Activated T-helper 17 cell treated with anti-CD3 and anti-CD28 coated beads, Interleukin-2, amount 50 U/mL, for 72 hours (primary cell): ENCODE measurements around the gene COX10. TPM values are rescaled to one million over a fixed set of nuclear protein-coding genes. Genes with fewer than 3 reads are reported as not detected.
"Not testable (repeated sequence)": the region's sequence is repeated elsewhere in the genome, so short reads cannot be mapped to it uniquely, and the experiment has no call there.

Source experiments
- ATAC-seq: fragments of 150-1000 bp; cut with Tn5 transposase; replicated peaks from 2 replicates; pipeline ENCODE4 v1.10.0; 2021; ENCODE audit warnings: mild to moderate bottlenecking, moderate library complexity
- H3K27ac Mint-ChIP-seq: one replicate; pipeline ENCODE4 v1.8.0; 2022; ENCODE audit warnings: mixed read lengths
- H3K27me3 Mint-ChIP-seq: one replicate; pipeline ENCODE4 v1.8.0; 2022; ENCODE audit warnings: mixed read lengths
- H3K36me3 Mint-ChIP-seq: one replicate; pipeline ENCODE4 v1.8.0; 2022; ENCODE audit warnings: low read depth, mild to moderate bottlenecking, mixed read lengths
- H3K4me1 Mint-ChIP-seq: one replicate; pipeline ENCODE4 v1.8.0; 2022; ENCODE audit warnings: mixed read lengths
- H3K4me3 Mint-ChIP-seq: one replicate; pipeline ENCODE4 v1.8.0; 2022; ENCODE audit warnings: mild to moderate bottlenecking, mixed read lengths
- H3K9me3 Mint-ChIP-seq: one replicate; pipeline ENCODE4 v1.8.0; 2022; ENCODE audit warnings: mixed read lengths
- total RNA-seq, 2 donors: library from RNA; stranded (reverse); gene quantifications; one replicate each; pipeline ENCODE4 v1.2.3, GENCODE V29; 2022

COX10 gene
- total RNA-seq, 2 donors from 2014 or later = 16.0 to 30.1 TPM

DNA sequence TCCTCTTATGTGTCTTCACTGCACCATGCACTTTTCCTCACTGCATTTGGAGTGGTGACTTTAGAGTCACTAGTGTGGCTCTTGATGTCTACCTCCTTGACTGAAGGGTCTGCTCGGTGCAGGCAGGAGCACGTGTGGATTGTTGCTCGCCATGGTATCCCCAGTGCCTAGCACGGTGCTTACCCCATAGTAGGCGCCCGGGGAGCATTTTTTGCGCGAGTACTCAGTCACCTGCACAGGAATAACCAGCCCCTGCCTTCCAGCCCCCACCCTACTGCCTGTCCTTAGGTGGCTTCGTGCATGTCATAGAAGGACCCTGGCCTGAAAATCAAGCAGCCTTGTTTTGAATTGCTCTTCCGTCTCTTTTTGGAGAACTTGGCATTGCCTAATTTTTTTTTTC is 136.1 kb downstream of the COX10 start:
- H3K27me3 Mint-ChIP-seq = no peaks in the 10 kb centered on the region
- ATAC-seq = no peak
- peak overlapping the region; percentile 93 for H3K27ac Mint-ChIP-seq
- H3K36me3 Mint-ChIP-seq = peaks cover 28% of the 10 kb centered on the region
- no peaks in the 10 kb centered on the region for H3K9me3 Mint-ChIP-seq
- H3K4me1 Mint-ChIP-seq = peaks cover 53% of the 10 kb centered on the region
- peak overlapping the region; percentile 74 for H3K4me3 Mint-ChIP-seq

DNA sequence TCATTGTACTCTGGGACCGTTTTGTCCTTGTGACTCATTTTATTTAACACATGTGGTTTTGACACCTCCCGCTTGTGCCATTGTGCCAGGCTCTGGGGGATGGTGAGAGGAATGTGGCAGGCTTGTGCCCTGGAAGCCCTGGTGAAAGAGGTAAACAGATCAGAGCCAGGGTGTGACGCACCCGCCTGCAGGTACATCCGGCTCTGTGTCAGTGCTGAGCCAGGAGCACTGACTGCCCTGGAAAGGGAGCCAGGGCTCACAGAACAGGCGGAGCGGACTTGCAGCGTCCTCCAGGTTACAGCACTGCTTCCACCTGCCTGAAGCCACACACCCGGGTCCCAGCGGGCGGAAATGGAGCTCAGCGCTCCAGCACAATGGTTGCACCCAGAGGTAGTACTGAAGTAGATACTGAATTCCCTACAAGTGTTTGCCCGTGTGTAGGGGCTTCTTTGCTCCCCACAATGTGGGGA is 136.7 kb downstream of the COX10 start:
- H3K4me3 Mint-ChIP-seq = peak overlapping the region; percentile 74
- H3K36me3 Mint-ChIP-seq = peaks cover 34% of the 10 kb centered on the region
- no peaks in the 10 kb centered on the region for H3K27me3 Mint-ChIP-seq
- H3K27ac Mint-ChIP-seq = peak overlapping the region; percentile 93
- H3K4me1 Mint-ChIP-seq = peaks cover 46% of the 10 kb centered on the region
- ATAC-seq = peak; percentile 63
- H3K9me3 Mint-ChIP-seq = no peaks in the 10 kb centered on the region

DNA sequence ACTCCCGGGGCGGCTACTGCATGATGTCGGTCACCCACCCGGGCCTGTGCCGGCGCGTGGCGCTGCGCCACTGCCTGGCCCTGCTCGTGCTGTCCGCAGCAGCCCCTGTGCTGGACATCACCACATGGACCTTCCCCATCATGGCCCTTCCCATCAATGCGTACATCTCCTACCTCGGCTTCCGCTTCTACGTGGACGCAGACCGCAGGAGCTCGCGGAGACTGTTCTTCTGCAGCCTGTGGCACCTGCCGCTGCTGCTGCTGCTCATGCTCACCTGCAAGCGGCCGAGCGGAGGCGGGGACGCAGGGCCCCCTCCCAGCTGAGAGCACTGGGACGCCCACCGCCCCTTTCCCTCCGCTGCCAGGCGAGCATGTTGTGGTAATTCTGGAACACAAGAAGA is 137.6 kb downstream of the COX10 start:
- Mint-ChIP-seq H3K9me3 (no peaks in the 10 kb centered on the region), H3K36me3 (peaks cover 34% of the 10 kb centered on the region), H3K27me3 (no peaks in the 10 kb centered on the region), H3K4me3 (no peak overlapping the region), H3K27ac (no peak overlapping the region), H3K4me1 (peaks cover 42% of the 10 kb centered on the region)
- ATAC-seq = no peak

DNA sequence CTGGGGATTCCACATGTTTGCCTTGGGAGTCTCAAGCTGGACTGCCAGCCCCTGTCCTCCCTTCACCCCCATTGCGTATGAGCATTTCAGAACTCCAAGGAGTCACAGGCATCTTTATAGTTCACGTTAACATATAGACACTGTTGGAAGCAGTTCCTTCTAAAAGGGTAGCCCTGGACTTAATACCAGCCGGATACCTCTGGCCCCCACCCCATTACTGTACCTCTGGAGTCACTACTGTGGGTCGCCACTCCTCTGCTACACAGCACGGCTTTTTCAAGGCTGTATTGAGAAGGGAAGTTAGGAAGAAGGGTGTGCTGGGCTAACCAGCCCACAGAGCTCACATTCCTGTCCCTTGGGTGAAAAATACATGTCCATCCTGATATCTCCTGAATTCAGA is 138.5 kb downstream of the COX10 start:
- Mint-ChIP-seq H3K4me1 (peaks cover 33% of the 10 kb centered on the region), H3K36me3 (peaks cover 34% of the 10 kb centered on the region)
- no peak for ATAC-seq

DNA sequence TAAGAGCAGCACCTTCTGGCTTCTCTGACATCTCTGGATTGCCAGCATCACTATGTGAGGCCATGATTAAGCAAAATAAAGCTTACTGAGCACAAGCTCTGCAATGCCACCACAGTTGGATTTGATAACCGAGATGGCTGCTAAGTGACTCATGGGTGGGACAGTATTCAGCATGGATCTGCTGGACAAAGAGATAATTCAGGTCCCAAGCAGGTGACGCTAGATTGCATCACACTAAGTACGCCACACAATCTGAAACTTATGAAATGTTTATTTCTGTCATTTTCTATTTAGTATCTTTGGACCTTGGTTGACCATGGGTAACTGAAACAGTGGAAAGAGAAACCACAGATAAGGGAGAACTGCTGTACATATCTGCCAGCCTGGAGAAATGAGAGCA is 139.9 kb downstream of the COX10 start:
- no peak for ATAC-seq
- Mint-ChIP-seq H3K27me3 (no peaks in the 10 kb centered on the region), H3K4me3 (no peak overlapping the region), H3K27ac (no peak overlapping the region), H3K4me1 (peaks cover 21% of the 10 kb centered on the region), H3K9me3 (no peaks in the 10 kb centered on the region), H3K36me3 (peaks cover 34% of the 10 kb centered on the region)

More for the DNA sequence above, 138.5 kb downstream of the COX10 start:
- Mint-ChIP-seq H3K27ac (no peak overlapping the region), H3K9me3 (no peaks in the 10 kb centered on the region), H3K4me3 (no peak overlapping the region), H3K27me3 (no peaks in the 10 kb centered on the region)

DNA sequence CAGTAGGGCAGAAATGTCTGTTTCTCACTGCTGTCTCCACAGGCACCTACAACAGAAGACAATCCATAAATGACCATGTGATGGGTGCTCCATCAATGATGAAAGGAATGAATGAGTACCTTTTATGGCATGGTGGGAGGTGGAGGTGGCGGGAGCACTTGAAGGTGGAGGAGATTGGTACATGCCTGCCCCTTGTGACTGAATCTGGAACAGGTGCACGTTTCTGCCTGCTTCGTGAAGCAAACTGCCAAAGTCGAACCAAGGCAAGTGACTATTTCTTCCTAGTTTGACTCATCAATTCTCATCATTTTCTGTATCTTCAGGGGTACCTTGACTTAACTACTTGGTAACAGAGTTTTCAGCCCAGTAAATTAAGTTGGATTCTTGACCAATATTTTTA is 141.9 kb downstream of the COX10 start:
- Mint-ChIP-seq H3K4me1 (peaks cover 3% of the 10 kb centered on the region), H3K9me3 (no peaks in the 10 kb centered on the region), H3K27ac (no peak overlapping the region), H3K36me3 (peaks cover 25% of the 10 kb centered on the region), H3K4me3 (no peak overlapping the region), H3K27me3 (no peaks in the 10 kb centered on the region)
- peak; percentile 46 for ATAC-seq

DNA sequence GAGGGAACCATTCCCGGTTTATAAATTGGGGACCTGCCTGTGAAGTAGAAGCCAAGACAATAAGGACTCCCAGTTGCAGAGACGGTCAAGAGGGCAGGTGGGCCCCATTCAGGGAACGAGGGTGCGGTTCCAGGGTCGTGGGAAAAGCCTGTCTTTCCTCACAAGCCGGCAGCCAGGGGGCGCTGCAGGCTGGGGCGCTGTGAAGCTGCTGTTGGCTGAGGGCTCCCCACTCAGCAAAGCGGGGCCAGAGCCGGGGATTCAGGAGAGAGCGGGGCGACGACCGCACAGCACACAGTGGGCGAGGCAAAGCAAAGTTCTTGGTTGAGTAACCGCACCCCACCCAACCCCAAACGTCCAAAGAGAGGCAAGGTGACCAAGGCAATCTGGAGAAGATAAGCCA is 142.5 kb downstream of the COX10 start:
- Mint-ChIP-seq H3K36me3 (peaks cover 22% of the 10 kb centered on the region), H3K4me1 (peaks cover 3% of the 10 kb centered on the region), H3K4me3 (no peak overlapping the region), H3K9me3 (no peaks in the 10 kb centered on the region), H3K27ac (no peak overlapping the region), H3K27me3 (no peaks in the 10 kb centered on the region)
- peak; percentile 29 for ATAC-seq

DNA sequence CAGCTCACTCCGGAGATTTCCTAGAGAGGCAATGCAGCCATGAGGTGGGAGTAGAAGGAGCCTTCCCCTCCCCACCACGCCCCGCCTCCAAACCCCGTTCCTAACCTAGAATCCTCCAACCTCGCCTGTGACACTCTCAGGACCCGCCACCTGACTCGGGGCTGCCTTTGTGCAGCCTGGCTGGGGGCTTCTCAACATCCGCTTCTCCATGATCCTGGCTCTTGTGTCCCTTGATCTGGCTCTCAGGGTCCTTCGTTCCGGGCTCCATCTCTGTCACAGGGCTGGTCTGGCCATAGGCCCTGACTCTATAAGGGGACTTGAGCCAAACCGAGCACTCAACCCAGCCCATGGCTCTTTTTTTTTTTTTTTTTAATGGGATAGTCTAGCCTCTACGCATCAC is 143.1 kb downstream of the COX10 start:
- ATAC-seq = no peak
- Mint-ChIP-seq H3K36me3 (peaks cover 16% of the 10 kb centered on the region), H3K27me3 (no peaks in the 10 kb centered on the region), H3K27ac (no peak overlapping the region), H3K9me3 (no peaks in the 10 kb centered on the region), H3K4me3 (no peak overlapping the region), H3K4me1 (peaks cover 3% of the 10 kb centered on the region)

DNA sequence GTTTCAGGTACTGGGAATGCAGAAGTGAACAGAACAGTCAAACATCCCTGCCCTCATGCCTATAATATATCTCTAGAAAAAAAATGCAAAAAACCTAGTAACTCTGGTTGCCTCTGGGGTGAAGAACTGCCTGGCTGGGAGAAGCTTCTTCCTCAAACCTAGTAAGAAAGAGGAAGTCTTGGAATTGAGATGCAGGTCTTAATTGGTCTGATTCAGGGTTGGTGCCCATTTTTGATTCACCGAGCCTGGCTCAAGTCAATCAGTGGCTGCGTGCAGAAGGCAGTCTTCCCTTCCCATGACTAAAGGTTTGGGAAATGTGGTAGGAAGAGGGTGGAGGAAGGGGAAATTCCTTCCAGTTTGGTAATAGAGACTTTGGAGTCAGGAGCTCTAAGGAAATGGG is 145.0 kb downstream of the COX10 start:
- Mint-ChIP-seq H3K36me3 (peaks cover 13% of the 10 kb centered on the region), H3K9me3 (no peaks in the 10 kb centered on the region), H3K27ac (no peak overlapping the region), H3K27me3 (no peaks in the 10 kb centered on the region), H3K4me1 (peaks cover 3% of the 10 kb centered on the region), H3K4me3 (no peak overlapping the region)
- ATAC-seq = no peak

DNA sequence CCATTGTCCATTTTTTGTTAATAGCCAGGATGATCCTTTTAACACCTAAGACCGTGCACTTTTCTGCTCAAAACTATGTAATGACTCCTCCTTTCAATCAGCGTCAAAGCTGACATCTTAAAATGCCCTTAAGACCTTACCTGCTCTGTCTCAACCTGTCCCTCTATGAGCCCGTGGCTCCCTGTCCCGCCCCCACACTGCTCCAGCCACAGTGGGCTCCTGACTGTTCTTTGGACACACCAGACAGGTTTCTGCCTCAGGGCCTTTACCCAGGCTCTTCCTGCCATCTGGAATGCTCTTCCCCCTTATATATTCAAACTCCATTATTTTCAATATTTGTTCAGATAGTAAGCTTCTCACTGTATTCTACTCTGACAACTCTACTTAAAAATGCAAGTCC is 153.3 kb downstream of the COX10 start:
- no peaks in the 10 kb centered on the region for H3K4me1 Mint-ChIP-seq
- H3K27me3 Mint-ChIP-seq = no peaks in the 10 kb centered on the region
- no peak overlapping the region for H3K27ac Mint-ChIP-seq
- H3K36me3 Mint-ChIP-seq = no peaks in the 10 kb centered on the region
- no peak for ATAC-seq
- H3K9me3 Mint-ChIP-seq = no peaks in the 10 kb centered on the region
- H3K4me3 Mint-ChIP-seq = no peak overlapping the region

DNA sequence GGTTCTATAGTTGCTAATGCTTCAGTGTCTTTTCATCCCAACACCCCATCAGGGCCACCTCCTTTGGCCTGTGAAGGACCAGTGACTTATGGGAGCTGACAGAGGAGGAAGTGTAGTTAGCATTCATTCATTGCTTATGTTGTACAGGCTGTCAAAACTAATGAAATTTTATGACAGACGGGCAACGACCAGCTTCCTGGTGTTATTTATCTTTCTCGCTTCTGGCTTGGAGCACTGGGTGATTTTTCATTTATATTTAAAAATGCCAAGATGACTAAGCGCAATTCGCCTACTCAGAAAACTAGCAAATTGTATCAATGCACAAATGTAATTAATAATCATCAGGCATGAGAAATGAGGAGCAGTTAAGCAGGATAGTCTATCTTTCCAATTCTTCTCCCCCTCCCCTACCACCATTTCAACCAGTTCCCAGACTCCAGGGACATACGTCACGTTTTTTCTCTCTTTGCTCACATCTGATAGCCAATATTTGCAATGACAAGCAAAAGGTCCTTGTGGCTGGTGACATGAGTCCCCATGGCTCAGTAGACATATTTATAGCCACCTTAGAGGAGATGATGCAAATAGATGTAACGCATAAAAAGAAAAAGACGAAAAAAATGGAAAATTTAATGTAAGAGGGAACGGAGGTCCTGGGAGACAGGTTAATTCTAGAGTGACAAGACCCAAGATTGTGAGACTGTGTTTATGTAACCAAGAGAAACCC is 156.1 kb downstream of the COX10 start:
- no peak overlapping the region for H3K27ac Mint-ChIP-seq
- H3K4me1 Mint-ChIP-seq = no peaks in the 10 kb centered on the region
- H3K4me3 Mint-ChIP-seq = no peak overlapping the region
- no peaks in the 10 kb centered on the region for H3K9me3 Mint-ChIP-seq
- H3K27me3 Mint-ChIP-seq = no peaks in the 10 kb centered on the region
- ATAC-seq = no peak
- H3K36me3 Mint-ChIP-seq = no peaks in the 10 kb centered on the region

DNA sequence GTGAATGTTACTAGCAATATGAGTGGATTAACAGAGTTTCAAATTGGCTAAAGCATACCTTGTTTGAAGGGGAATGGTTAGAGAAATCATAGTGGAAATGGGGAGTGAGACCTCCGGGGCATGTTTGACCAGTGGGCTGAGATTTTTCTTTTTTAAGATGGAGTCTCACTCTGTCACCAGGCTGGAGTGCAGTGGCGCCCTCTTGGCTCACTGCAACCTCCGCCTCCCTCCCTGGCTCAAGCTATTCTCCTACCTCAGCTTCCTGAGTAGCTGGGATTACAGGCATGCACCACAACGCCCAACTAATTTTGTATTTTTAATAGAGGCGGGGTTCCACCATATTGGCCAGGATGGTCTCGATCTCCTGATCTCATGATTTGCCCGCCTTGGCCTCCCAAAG is 157.7 kb downstream of the COX10 start:
- no peaks in the 10 kb centered on the region for H3K36me3 Mint-ChIP-seq
- H3K4me3 Mint-ChIP-seq = no peak overlapping the region
- H3K4me1 Mint-ChIP-seq = no peaks in the 10 kb centered on the region
- no peaks in the 10 kb centered on the region for H3K9me3 Mint-ChIP-seq
- no peak overlapping the region for H3K27ac Mint-ChIP-seq
- no peak for ATAC-seq
- H3K27me3 Mint-ChIP-seq = no peaks in the 10 kb centered on the region

DNA sequence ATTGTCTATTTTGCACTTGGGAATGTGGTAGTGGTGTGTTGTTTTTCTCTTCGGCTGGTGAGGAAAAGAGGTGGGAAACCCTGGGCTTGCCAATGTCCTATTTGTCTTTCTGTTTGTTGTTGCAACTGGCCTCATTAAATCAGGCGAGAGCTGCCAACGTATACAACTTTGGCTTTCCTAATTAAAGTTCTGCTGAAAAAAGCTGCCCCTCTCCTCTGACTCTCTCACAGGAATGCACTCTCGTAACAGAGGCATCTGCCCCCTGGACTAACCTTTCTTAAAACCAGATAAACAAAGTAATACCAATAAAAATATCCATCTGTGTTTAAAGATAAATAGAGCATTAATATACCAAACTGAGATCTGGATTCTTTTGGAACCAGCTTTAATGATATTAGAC is 159.6 kb downstream of the COX10 start:
- H3K36me3 Mint-ChIP-seq = no peaks in the 10 kb centered on the region

DNA sequence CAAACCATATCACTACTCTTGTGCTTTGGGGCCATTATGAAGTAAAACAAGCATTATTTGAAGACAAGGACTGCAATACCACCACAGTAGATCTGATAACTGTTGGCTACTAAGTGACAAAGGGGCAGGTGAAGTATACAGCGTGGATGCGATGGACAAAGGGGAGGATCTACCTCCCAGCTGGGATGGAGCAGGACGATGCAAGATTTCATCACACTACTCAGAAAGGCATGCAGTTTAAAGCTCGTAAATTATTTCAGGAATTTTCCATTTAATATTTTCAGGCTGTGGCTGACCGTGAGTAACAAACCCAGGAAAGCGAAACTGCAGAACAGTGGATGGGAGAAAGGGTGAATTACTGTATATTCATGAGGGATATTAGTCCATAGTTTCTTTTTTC is 161.9 kb downstream of the COX10 start:
- H3K27me3 Mint-ChIP-seq, H3K27ac Mint-ChIP-seq, H3K9me3 Mint-ChIP-seq, ATAC-seq, H3K4me1 Mint-ChIP-seq, H3K4me3 Mint-ChIP-seq, H3K36me3 Mint-ChIP-seq: not testable (repeated sequence)

More for the DNA sequence above, 159.6 kb downstream of the COX10 start:
- H3K4me3 Mint-ChIP-seq = no peak overlapping the region
- no peak for ATAC-seq
- no peaks in the 10 kb centered on the region for H3K4me1 Mint-ChIP-seq
- no peaks in the 10 kb centered on the region for H3K9me3 Mint-ChIP-seq
- H3K27ac Mint-ChIP-seq = no peak overlapping the region
- no peaks in the 10 kb centered on the region for H3K27me3 Mint-ChIP-seq

DNA sequence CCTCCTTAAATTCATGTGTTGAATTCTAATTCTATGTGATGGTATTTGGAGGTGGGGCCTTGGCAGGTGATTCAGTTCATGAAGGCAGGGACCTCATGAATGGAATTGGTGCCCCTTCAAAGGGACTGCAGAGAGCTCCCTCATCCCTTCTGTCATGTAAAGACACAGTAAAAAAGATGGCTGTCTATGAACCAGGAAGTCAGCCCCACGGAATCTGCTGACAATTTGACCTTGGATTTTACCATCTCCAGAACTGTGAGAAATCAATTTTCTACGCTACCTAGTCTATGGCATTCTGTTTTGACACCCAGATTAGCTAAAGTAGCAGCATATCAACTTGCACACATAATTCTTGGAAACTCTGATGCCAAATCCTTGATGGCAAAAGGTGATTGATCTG is 165.7 kb downstream of the COX10 start:
- not testable (repeated sequence) for H3K36me3 Mint-ChIP-seq, H3K9me3 Mint-ChIP-seq, ATAC-seq, H3K4me3 Mint-ChIP-seq, H3K27ac Mint-ChIP-seq, H3K4me1 Mint-ChIP-seq, H3K27me3 Mint-ChIP-seq

DNA sequence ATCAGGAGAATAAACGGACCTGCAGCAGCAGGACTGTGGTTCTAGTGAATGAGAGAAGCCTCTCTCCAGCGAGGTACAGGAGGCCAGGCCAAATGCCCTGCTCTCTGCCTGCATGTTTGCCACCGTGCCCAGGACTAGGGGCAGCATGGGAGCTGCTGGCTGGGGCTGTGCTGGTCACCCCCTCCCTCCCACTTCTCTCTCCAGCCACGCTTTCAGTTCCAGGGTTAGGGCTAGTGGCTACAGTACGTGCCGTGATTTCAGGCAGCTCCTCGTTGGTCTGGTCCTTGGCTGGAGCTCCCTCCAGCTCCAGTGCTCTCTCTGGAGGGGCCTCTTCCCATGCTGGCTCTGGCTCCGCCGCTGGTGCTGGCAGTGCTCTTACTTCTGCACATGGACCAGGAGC is 166.7 kb downstream of the COX10 start:
- not testable (repeated sequence) for H3K36me3 Mint-ChIP-seq, H3K4me3 Mint-ChIP-seq, H3K27me3 Mint-ChIP-seq, ATAC-seq, H3K27ac Mint-ChIP-seq, H3K9me3 Mint-ChIP-seq, H3K4me1 Mint-ChIP-seq
